Cardiac muscle cell (in vitro differentiated cells and primary cell): ENCODE data around the gene HIVEP3. TPM values are rescaled to one million over a fixed set of nuclear protein-coding genes. Genes with fewer than 3 reads are reported as not detected.
A peak's percentile ranks its signal among the peaks of the same experiment; 100 is the strongest.

Source experiments
- DNase-seq, 2 donors: peaks; one replicate each; pipeline versions ENCODE4 v3.0.0 to v3.0.0-alpha.2; 2010 to 2017; ENCODE audit warnings: low read depth in 1 of 2, low spot score in 1 of 2
- H3K27ac ChIP-seq: fragments of 200-600 bp; sonication (generic); 2 replicates; pipeline ENCODE4 v1.5.1; 2016
- H3K27me3 ChIP-seq: fragments of 200-600 bp; sonication (generic); 2 replicates; pipeline ENCODE4 v1.6.0; 2016; ENCODE audit warnings: control low read depth
- H3K36me3 ChIP-seq: fragments of 200-600 bp; sonication (generic); 2 replicates; pipeline ENCODE4 v1.5.1; 2016; ENCODE audit warnings: control low read depth
- H3K4me1 ChIP-seq: fragments of 200-600 bp; sonication (generic); 2 replicates; pipeline ENCODE4 v1.8.1; 2017; ENCODE audit warnings: low read depth, mild to moderate bottlenecking, mixed run types
- H3K4me3 ChIP-seq: fragments of 200-600 bp; sonication (generic); 2 replicates; pipeline ENCODE4 v1.5.1; 2016; ENCODE audit warnings: mild to moderate bottlenecking
- H3K9me3 ChIP-seq: fragments of 200-600 bp; sonication (generic); 2 replicates; pipeline ENCODE4 v1.5.1; 2017; ENCODE audit warnings: low read depth, mild to moderate bottlenecking, control low read depth
- CTCF ChIP-seq: IDR thresholded peaks from 2 replicates; pipeline ENCODE4 v1.5.1; 2012; ENCODE audit warnings: low read depth, mild to moderate bottlenecking, low read length
- polyA plus RNA-seq: library from polyadenylated mRNA; unstranded; fragments of >200 nt; fragmentation: Nextera tagmentation; extraction: Ambion mirVana; gene quantifications from 2 replicates; pipeline ENCODE4 v1.2.1, GENCODE V29; 2016
- total RNA-seq: library from RNA; depleted of rRNA; stranded (reverse); fragments of >200 nt; gene quantifications from 2 replicates; pipeline ENCODE4 v1.2.3, GENCODE V29; 2016

The HIVEP3 gene
- total and polyA plus RNA-seq, 2 experiments from 2014 or later = 0.42 to 0.62 TPM

GRCh38 chr1:41943717-41944116 is 25.0 kb upstream of the HIVEP3 start:
- no peaks in the 10 kb centered on the region for H3K27me3 ChIP-seq
- no peaks in the 10 kb centered on the region for H3K36me3 ChIP-seq
- no peak overlapping the region for H3K4me3 ChIP-seq
- no peak for DNase-seq
- H3K27ac ChIP-seq = no peak overlapping the region
- H3K9me3 ChIP-seq = no peaks in the 10 kb centered on the region
- no peaks in the 10 kb centered on the region for H3K4me1 ChIP-seq
- TF ChIP-seq CTCF = no peak

GRCh38 chr1:41942278-41942677 is 23.6 kb upstream of the HIVEP3 start:
- H3K4me3 ChIP-seq = no peak overlapping the region
- no peaks in the 10 kb centered on the region for H3K36me3 ChIP-seq
- no peak for TF ChIP-seq CTCF
- DNase-seq = no peak
- no peaks in the 10 kb centered on the region for H3K27me3 ChIP-seq
- no peaks in the 10 kb centered on the region for H3K9me3 ChIP-seq
- no peak overlapping the region for H3K27ac ChIP-seq
- H3K4me1 ChIP-seq = no peaks in the 10 kb centered on the region

GRCh38 chr1:41941381-41941780 is 22.7 kb upstream of the HIVEP3 start:
- H3K27ac ChIP-seq = no peak overlapping the region
- no peaks in the 10 kb centered on the region for H3K36me3 ChIP-seq
- no peak for TF ChIP-seq CTCF
- no peaks in the 10 kb centered on the region for H3K27me3 ChIP-seq
- no peak for DNase-seq
- no peaks in the 10 kb centered on the region for H3K9me3 ChIP-seq
- H3K4me1 ChIP-seq = no peaks in the 10 kb centered on the region
- no peak overlapping the region for H3K4me3 ChIP-seq

- H3K4me1 ChIP-seq = no peaks in the 10 kb centered on the region
- H3K27ac ChIP-seq = no peak overlapping the region
- no peak overlapping the region for H3K4me3 ChIP-seq
- no peaks in the 10 kb centered on the region for H3K9me3 ChIP-seq
- no peaks in the 10 kb centered on the region for H3K27me3 ChIP-seq
- TF ChIP-seq CTCF = no peak
- no peaks in the 10 kb centered on the region for H3K36me3 ChIP-seq
- peak in 1 of 2 donors; percentile 56 for DNase-seq
Measured at GRCh38 chr1:41939194-41939593, 20.5 kb upstream of the HIVEP3 start.

DNA sequence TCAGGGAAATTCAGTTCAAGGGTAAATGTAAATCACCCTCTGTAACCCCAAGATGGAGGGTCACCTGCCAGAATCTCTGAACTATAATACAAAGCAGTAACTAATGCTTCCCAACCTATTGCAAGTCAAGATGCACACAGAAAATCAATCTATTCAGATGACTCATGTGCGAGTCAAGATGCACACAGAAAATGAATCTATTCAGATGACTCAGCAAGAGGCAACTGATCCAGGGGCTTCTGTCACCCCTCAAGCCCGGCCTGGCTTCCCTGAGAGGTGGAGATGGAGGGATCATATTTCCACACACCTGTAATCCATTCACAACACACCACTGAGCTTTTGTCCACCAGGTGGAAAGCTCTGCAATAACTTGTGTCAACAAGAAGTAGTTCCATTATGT is 17.4 kb upstream of the HIVEP3 start:
- peaks cover 3% of the 10 kb centered on the region for H3K27me3 ChIP-seq
- H3K4me3 ChIP-seq = no peak overlapping the region
- no peak overlapping the region for H3K27ac ChIP-seq
- H3K4me1 ChIP-seq = no peaks in the 10 kb centered on the region
- TF ChIP-seq CTCF = no peak
- no peaks in the 10 kb centered on the region for H3K36me3 ChIP-seq
- H3K9me3 ChIP-seq = no peaks in the 10 kb centered on the region
- peak in 1 of 2 donors; percentile 15 for DNase-seq

DNA sequence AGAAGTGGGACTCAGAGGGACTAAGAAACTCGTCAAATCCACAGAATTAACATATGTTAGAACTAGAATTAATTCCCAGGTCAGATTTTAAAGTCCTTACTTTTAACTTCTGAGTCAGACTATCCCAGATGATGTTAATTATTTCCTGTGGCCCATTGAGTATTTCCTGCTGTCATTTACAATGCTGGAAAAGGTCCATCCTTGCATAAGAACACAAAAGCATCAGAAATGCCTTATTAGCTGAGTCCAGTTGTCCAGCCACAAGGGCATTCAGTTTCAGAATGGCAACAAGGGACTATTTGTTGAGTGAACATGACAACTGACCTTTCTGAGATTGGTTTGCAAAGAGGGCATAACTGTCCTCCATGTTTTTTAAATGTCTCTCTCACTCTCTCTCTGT is 16.5 kb upstream of the HIVEP3 start:
- Histone ChIP-seq H3K9me3 (no peaks in the 10 kb centered on the region), H3K27ac (no peak overlapping the region), H3K4me3 (no peak overlapping the region), H3K27me3 (peaks cover 6% of the 10 kb centered on the region), H3K36me3 (no peaks in the 10 kb centered on the region), H3K4me1 (no peaks in the 10 kb centered on the region)
- no peak for TF ChIP-seq CTCF
- DNase-seq = peak in 1 of 2 donors; percentile 70
